H1 (cell line): ENCODE measurements around the gene LGALS1. TPM values are rescaled to one million over a fixed set of nuclear protein-coding genes. Genes with fewer than 3 reads are reported as not detected.

Source experiments
- CTCF ChIA-PET: fragments of 300-600 bp; sonication (Branson Sonifier 250); formaldehyde crosslinking; loops from one replicate; lab custom pipeline; 2021; ENCODE audit not compliant: partially characterized antibody; lab: Charles Lee
- POLR2A ChIA-PET: fragments of 300-600 bp; sonication (Branson Sonifier 250); formaldehyde crosslinking; loops from one replicate; lab custom pipeline; 2021; ENCODE audit warnings: inconsistent platforms; ENCODE audit not compliant: partially characterized antibody; lab: Charles Lee
- DNase-seq, 2 experiments: peaks; one replicate each; pipeline versions ENCODE4 v3.0.0 to v3.0.0-alpha.2; 2010 to 2022; ENCODE audit warnings: low spot score in 2 of 2, low read depth in 1 of 2, mixed read lengths in 1 of 2
- FAIRE-seq: peaks from 2 replicates; lab custom pipeline; 2011; peaks lifted over from hg19 to GRCh38; lab: Jason Lieb, UNC
- H2AFZ ChIP-seq: 2 replicates; pipeline ENCODE4 v1.8.1; 2012; ENCODE audit warnings: low read length, inconsistent platforms
- H2AK5ac ChIP-seq: 2 replicates; pipeline ENCODE4 v1.6.1; 2013; ENCODE audit warnings: low read depth, low read length
- H2BK120ac ChIP-seq: replicated peaks from 2 replicates; pipeline ENCODE3; 2013; ENCODE audit warnings: low read depth, low read length, inconsistent platforms
- H2BK12ac ChIP-seq: 2 replicates; pipeline ENCODE4 v1.6.1; 2013; ENCODE audit warnings: low read depth, low read length
- H2BK15ac ChIP-seq: 2 replicates; pipeline ENCODE4 v1.6.1; 2013; ENCODE audit warnings: low read length
- H2BK20ac ChIP-seq: 2 replicates; pipeline ENCODE4 v1.6.1; 2013; ENCODE audit warnings: low read length
- H2BK5ac ChIP-seq: 2 replicates; pipeline ENCODE4 v1.6.1; 2013; ENCODE audit warnings: low read depth, low read length
- H3K14ac ChIP-seq: 2 replicates; pipeline ENCODE4 v1.6.1; 2013; ENCODE audit warnings: inconsistent platforms; ENCODE audit not compliant: insufficient read length
- H3K18ac ChIP-seq: 2 replicates; pipeline ENCODE4 v1.6.1; 2013; ENCODE audit warnings: low read length; ENCODE audit errors: extremely low read depth
- H3K23ac ChIP-seq: 2 replicates; pipeline ENCODE4 v1.6.1; 2013; ENCODE audit warnings: inconsistent platforms; ENCODE audit not compliant: insufficient read length
- H3K23me2 ChIP-seq: 2 replicates; pipeline ENCODE4 v1.6.1; 2013; ENCODE audit warnings: low read depth, low read length
- H3K27ac ChIP-seq: 2 replicates; pipeline ENCODE4 v1.6.1; 2011; ENCODE audit warnings: low read depth, low read length, inconsistent platforms
- H3K27me3 ChIP-seq, 4 experiments: replicated peaks in 1 of 4; 1 replicate in 1 of 4; 2 replicates in 3 of 4; pipeline versions ENCODE4 v1.6.1 to v1.8.1; 2011 to 2013; ENCODE audit warnings: low read length in 3 of 4, mild to moderate bottlenecking in 3 of 4, inconsistent platforms in 2 of 4, mixed read lengths in 2 of 4, moderate library complexity in 1 of 4; ENCODE audit not compliant: control insufficient read depth in 3 of 4, insufficient read depth in 3 of 4; ENCODE audit errors: extremely low read depth in 1 of 4
- H3K36me3 ChIP-seq, 4 experiments: 2 replicates each; pipeline versions ENCODE4 v1.6.1 to v1.8.1; 2011 to 2013; ENCODE audit warnings: mild to moderate bottlenecking in 4 of 4, low read length in 3 of 4, moderate library complexity in 2 of 4, control low read depth in 1 of 4, inconsistent platforms in 1 of 4; ENCODE audit not compliant: insufficient read depth in 4 of 4, control insufficient read depth in 2 of 4
- H3K4ac ChIP-seq: replicated peaks from 2 replicates; pipeline ENCODE3; 2013; ENCODE audit warnings: low read length, low read depth, mixed read lengths, inconsistent platforms; ENCODE audit not compliant: insufficient read length
- H3K4me1 ChIP-seq, 4 experiments: replicated peaks in 1 of 4; 1 replicate in 1 of 4; 2 replicates in 3 of 4; pipeline versions ENCODE4 v1.6.1 to v1.8.1; 2011 to 2013; ENCODE audit warnings: low read length in 3 of 4, inconsistent platforms in 2 of 4, mixed read lengths in 1 of 4; ENCODE audit not compliant: insufficient read depth in 4 of 4, control insufficient read depth in 3 of 4
- H3K4me2 ChIP-seq, 2 experiments: 2 replicates each; pipeline versions ENCODE4 v1.6.1 to v1.8.1; 2011 to 2013; ENCODE audit warnings: low read depth in 2 of 2, low read length in 2 of 2, control low read depth in 1 of 2, inconsistent platforms in 1 of 2, mild to moderate bottlenecking in 1 of 2; ENCODE audit not compliant: insufficient read depth in 1 of 2
- H3K4me3 ChIP-seq, 4 experiments: fragments of 200-600, 300-600 bp in 1 of 4; sonication (generic), shearing (Covaris generic), sonication (Bioruptor Twin) in 1 of 4; 2 replicates each; pipeline versions ENCODE4 v1.5.1 to v1.8.1; 2011 to 2016; ENCODE audit warnings: low read length in 4 of 4, low read depth in 3 of 4, control low read depth in 2 of 4, inconsistent platforms in 2 of 4, mild to moderate bottlenecking in 2 of 4, mixed read lengths in 1 of 4, moderate library complexity in 1 of 4; ENCODE audit not compliant: insufficient read depth in 2 of 4; ENCODE audit errors: extremely low read depth in 1 of 4
- H3K56ac ChIP-seq: replicated peaks from 2 replicates; pipeline ENCODE3; 2013; ENCODE audit warnings: low read depth, mild to moderate bottlenecking, mixed read lengths, low read length, inconsistent platforms; ENCODE audit not compliant: insufficient read length
- H3K79me1 ChIP-seq: 2 replicates; pipeline ENCODE4 v1.6.1; 2013; ENCODE audit warnings: low read depth, low read length, control low read depth
- H3K79me2 ChIP-seq, 2 experiments: 2 replicates each; pipeline versions ENCODE4 v1.6.1 to v1.8.1; 2012 to 2013; ENCODE audit warnings: low read length in 2 of 2, mild to moderate bottlenecking in 2 of 2, inconsistent platforms in 1 of 2; ENCODE audit not compliant: insufficient read depth in 2 of 2, control insufficient read depth in 1 of 2
- H3K9ac ChIP-seq, 4 experiments: replicated peaks in 1 of 4; 1 replicate in 1 of 4; 2 replicates in 3 of 4; pipeline versions ENCODE4 v1.6.1 to v1.8.1; 2011 to 2013; ENCODE audit warnings: low read depth in 3 of 4, low read length in 3 of 4, control low read depth in 2 of 4, mild to moderate bottlenecking in 2 of 4, moderate library complexity in 2 of 4, inconsistent platforms in 1 of 4; ENCODE audit errors: extremely low read depth in 1 of 4
- H3K9me3 ChIP-seq, 2 experiments: 2 replicates each; pipeline versions ENCODE4 v1.6.1 to v1.8.1; 2012 to 2013; ENCODE audit warnings: mild to moderate bottlenecking in 2 of 2, moderate library complexity in 2 of 2, control low read depth in 1 of 2, inconsistent platforms in 1 of 2, low read depth in 1 of 2, low read length in 1 of 2, mixed read lengths in 1 of 2; ENCODE audit not compliant: insufficient read depth in 2 of 2
- H4K20me1 ChIP-seq, 2 experiments: replicated peaks in 1 of 2; 2 replicates each; pipeline versions ENCODE3 to v1.8.1; 2011 to 2013; ENCODE audit warnings: inconsistent platforms in 2 of 2, low read length in 2 of 2, mild to moderate bottlenecking in 1 of 2; ENCODE audit not compliant: insufficient read depth in 2 of 2, control insufficient read depth in 1 of 2
- H4K5ac ChIP-seq: 2 replicates; pipeline ENCODE4 v1.6.1; 2013; ENCODE audit warnings: low read length, low read depth, mixed read lengths, inconsistent platforms; ENCODE audit not compliant: insufficient read length
- H4K8ac ChIP-seq: 2 replicates; pipeline ENCODE4 v1.8.0; 2013; ENCODE audit warnings: mild to moderate bottlenecking, moderate library complexity, low read length, inconsistent platforms; ENCODE audit not compliant: insufficient read depth; ENCODE audit errors: extremely low read depth
- H4K91ac ChIP-seq: replicated peaks from 2 replicates; pipeline ENCODE3; 2013; ENCODE audit warnings: low read length, mixed read lengths, inconsistent platforms; ENCODE audit not compliant: insufficient read length
- FOSL1 ChIP-seq: IDR thresholded peaks from 2 replicates; pipeline ENCODE4 v1.6.1; 2011; ENCODE audit warnings: mild to moderate bottlenecking, low read depth, low read length, moderate library complexity; ENCODE audit not compliant: insufficient read depth
- GABPA ChIP-seq: IDR thresholded peaks from 2 replicates; pipeline ENCODE4 v1.6.1; 2011; ENCODE audit warnings: mild to moderate bottlenecking, low read length, moderate library complexity, borderline replicate concordance; ENCODE audit not compliant: insufficient read depth
- GTF2F1 ChIP-seq: IDR thresholded peaks from 2 replicates; pipeline ENCODE4 v1.6.1; 2012; ENCODE audit warnings: low read depth, low read length, improper control_type of control experiment, borderline replicate concordance
- HDAC6 ChIP-seq: IDR thresholded peaks from one replicate; pipeline ENCODE4 v1.7.1; 2012; ENCODE audit warnings: low read depth, mild to moderate bottlenecking, inconsistent platforms, low read length, moderate library complexity
- SP2 ChIP-seq: IDR thresholded peaks from 2 replicates; pipeline ENCODE4 v1.6.1; 2012; ENCODE audit warnings: mild to moderate bottlenecking, low read length, inconsistent platforms
- WGBS, 2 experiments: shearing (Covaris generic) in 1 of 2; methylation state at CpG; one replicate each; pipeline versions ENCODE4 v1.1.6 to v1.1.7; 2013 to 2015; ENCODE audit warnings: low lambda C conversion rate in 2 of 2, mixed read lengths in 2 of 2, inconsistent platforms in 1 of 2, low coverage in 1 of 2, missing lambda C conversion rate in 1 of 2; ENCODE audit not compliant: insufficient replicate concordance in 2 of 2, insufficient coverage in 1 of 2, insufficient read length in 1 of 2; ENCODE audit errors: extremely low coverage in 1 of 2, missing lambda C conversion rate in 1 of 2; 5-methylcytosine and 5-hydroxymethylcytosine counted together
- polyA plus RNA-seq, 7 experiments: library from polyadenylated mRNA; depleted of rRNA in 3 of 7; stranded (reverse) in 5 of 7; unstranded in 2 of 7; fragments of >200 nt in 5 of 7; fragments of 200-250 nt in 2 of 7; gene quantifications; 1 replicate in 5 of 7; 2 replicates in 1 of 7; 4 replicates in 1 of 7; pipeline versions ENCODE4 v1.2.1 to v1.2.3, GENCODE V29; 2011 to 2013; ENCODE audit warnings: missing spikeins in 2 of 7, mixed read lengths in 2 of 7
- total RNA-seq: library from RNA; stranded (reverse); fragmentation: NEBNext Ultra II Directional; extraction: Animal tissue kit (Norgen Biotek cat#: 25700); gene quantifications from 2 replicates; pipeline ENCODE4 v1.2.1, GENCODE V29; 2021

LGALS1 gene
- total and polyA plus RNA-seq, 2 of the 8 experiments (the other 6 are each of a cell fraction or from before 2014, with no cell fraction given): 12.0 to 92.4 TPM

GRCh38 chr22:37681556-37682049 lies 6.2 kb downstream of the LGALS1 start:
- Histone ChIP-seq H2AFZ (no peak overlapping the region), H3K27me3 (no peaks in the 10 kb centered on the region), H2BK120ac (no peak overlapping the region), H3K4me2 (no peak overlapping the region), H2BK5ac (no peak overlapping the region), H3K14ac (no peak overlapping the region), H3K4me1 (peaks cover 0 to 2% (median under 1%) of the 10 kb centered on the region in 4 experiments; a peak in 4 of 7 replicates), H3K23me2 (peaks cover under 1% of the 10 kb centered on the region; the same call in 1 of the 2 replicates), H2BK12ac (no peak overlapping the region), H4K8ac (no peak overlapping the region; the same call in 1 of the 2 replicates), H3K36me3 (no peaks in the 10 kb centered on the region), H3K9me3 (no peaks in the 10 kb centered on the region), H4K20me1 (peaks cover 0 to 2% of the 10 kb centered on the region in 2 experiments), H3K79me1 (no peaks in the 10 kb centered on the region), H4K91ac (no peak overlapping the region), H2BK20ac (no peak overlapping the region), H3K23ac (no peak overlapping the region), H4K5ac (no peak overlapping the region), H2AK5ac (no peak overlapping the region), H3K27ac (no peak overlapping the region), H3K79me2 (0 out of 4 replicates have a peak, but pooled peaks cover 0 to under 1% of the 10 kb centered on the region in 2 experiments), H2BK15ac (no peak overlapping the region), H3K18ac (no peak overlapping the region), H3K9ac (no peak overlapping the region), H3K4ac (no peak overlapping the region), H3K4me3 (no peak overlapping the region), H3K56ac (no peak overlapping the region)
- ChIA-PET POLR2A (interaction anchor here (0.5 to 5.4 kb wide), 13 partner anchors 10 to 335 kb away, joined by 3 to 37 read pairs (median 4); partner anchors contain the start of genes PDXP and TRIOBP), CTCF (interaction anchor here (0.6 to 16.3 kb wide), 23 partner anchors 9 to 116 kb away, joined by 3 to 261 read pairs (median 4); partner anchors contain the start of genes PDXP, SH3BP1 and TRIOBP)
- DNase-seq: peak in 1 of 2 experiments; percentile 88
- WGBS, 2 experiments: 32% methylated on average over 6 of the region's 6 CpGs; no CpG with 5 or more reads in 1 of the 2 experiments
- FAIRE-seq: no peak
- no peak for TF ChIP-seq GTF2F1
- TF ChIP-seq FOSL1: no peak
- no peak for TF ChIP-seq HDAC6
- no peak for TF ChIP-seq SP2
- TF ChIP-seq GABPA: peak; percentile 78; the same call in 1 of the 2 replicates
